Astrocyte (in vitro differentiated cells and primary cell): ENCODE measurements around the gene SYCE1L. TPM values are rescaled to one million over a fixed set of nuclear protein-coding genes. Genes with fewer than 3 reads are reported as not detected.

Experiments
- DNase-seq: peaks from one replicate; pipeline ENCODE4 v3.0.0-alpha.2; 2010; ENCODE audit warnings: low read depth
- FAIRE-seq: peaks from 2 replicates; lab custom pipeline; 2011; peaks lifted over from hg19 to GRCh38; lab: Jason Lieb, UNC
- H2AFZ ChIP-seq: 2 replicates; pipeline ENCODE4 v1.6.0; 2012; ENCODE audit warnings: low read depth, low read length, inconsistent platforms
- H3K27ac ChIP-seq: 2 replicates; pipeline ENCODE4 v1.5.1; 2011; ENCODE audit warnings: low read depth, low read length, inconsistent platforms
- H3K27me3 ChIP-seq: 2 replicates; pipeline ENCODE4 v1.6.0; 2011; ENCODE audit warnings: low read length, inconsistent platforms; ENCODE audit not compliant: insufficient read depth
- H3K36me3 ChIP-seq: 2 replicates; pipeline ENCODE4 v1.5.1; 2011; ENCODE audit warnings: low read length, inconsistent platforms; ENCODE audit not compliant: insufficient read depth
- H3K4me1 ChIP-seq: 2 replicates; pipeline ENCODE4 v1.5.1; 2011; ENCODE audit warnings: low read length, inconsistent platforms; ENCODE audit not compliant: insufficient read depth
- H3K4me2 ChIP-seq: 2 replicates; pipeline ENCODE4 v1.6.0; 2012; ENCODE audit warnings: low read length, inconsistent platforms
- H3K4me3 ChIP-seq: 2 replicates; pipeline ENCODE4 v1.5.1; 2011; ENCODE audit warnings: low read depth, mild to moderate bottlenecking, low read length, inconsistent platforms; ENCODE audit not compliant: insufficient read depth
- H3K79me2 ChIP-seq: 2 replicates; pipeline ENCODE4 v1.6.0; 2012; ENCODE audit warnings: mild to moderate bottlenecking, low read length, inconsistent platforms; ENCODE audit not compliant: insufficient read depth
- H3K9ac ChIP-seq: 2 replicates; pipeline ENCODE4 v1.6.0; 2012; ENCODE audit warnings: mild to moderate bottlenecking, low read length, inconsistent platforms
- H3K9me3 ChIP-seq: 2 replicates; pipeline ENCODE4 v1.5.1; 2012; ENCODE audit warnings: low read depth, mild to moderate bottlenecking, low read length, inconsistent platforms; ENCODE audit not compliant: insufficient read depth
- H4K20me1 ChIP-seq: 2 replicates; pipeline ENCODE4 v1.6.0; 2012; ENCODE audit warnings: low read length, inconsistent platforms; ENCODE audit not compliant: insufficient read depth
- H3K27ac Mint-ChIP-seq: one replicate; pipeline ENCODE4 v1.8.0; 2021; ENCODE audit warnings: mild to moderate bottlenecking, mixed read lengths; ENCODE audit not compliant: unreplicated experiment
- H3K27me3 Mint-ChIP-seq: one replicate; pipeline ENCODE4 v1.8.0; 2021; ENCODE audit warnings: low read depth, mixed read lengths; ENCODE audit not compliant: unreplicated experiment
- H3K36me3 Mint-ChIP-seq: one replicate; pipeline ENCODE4 v1.8.0; 2021; ENCODE audit warnings: low read depth, mixed read lengths; ENCODE audit not compliant: unreplicated experiment
- H3K4me1 Mint-ChIP-seq: one replicate; pipeline ENCODE4 v1.8.0; 2021; ENCODE audit warnings: low read depth, mixed read lengths; ENCODE audit not compliant: unreplicated experiment
- H3K4me3 Mint-ChIP-seq: one replicate; pipeline ENCODE4 v1.8.0; 2021; ENCODE audit warnings: mild to moderate bottlenecking, moderate library complexity, mixed read lengths; ENCODE audit not compliant: unreplicated experiment
- H3K9me3 Mint-ChIP-seq: one replicate; pipeline ENCODE4 v1.8.0; 2021; ENCODE audit warnings: mild to moderate bottlenecking, mixed read lengths; ENCODE audit not compliant: unreplicated experiment
- CTCF ChIP-seq: IDR thresholded peaks from 2 replicates; pipeline ENCODE4 v1.5.1; 2011; ENCODE audit warnings: low read depth, mild to moderate bottlenecking, inconsistent platforms, low read length, moderate library complexity; ENCODE audit not compliant: insufficient read depth
- EZH2 ChIP-seq: IDR thresholded peaks from 2 replicates; pipeline ENCODE4 v1.6.1; 2012; ENCODE audit warnings: mild to moderate bottlenecking, low read length, inconsistent platforms; ENCODE audit not compliant: insufficient read depth
- total RNA-seq: library from RNA; stranded (reverse); gene quantifications from 2 replicates; pipeline ENCODE4 v1.2.1, GENCODE V29; 2021

SYCE1L gene
- total RNA-seq, 1 donor from 2014 or later, result 5.2 TPM

- Histone ChIP-seq H3K9me3 (no peaks in the 10 kb centered on the region), H3K27ac (no peak overlapping the region), H3K27me3 (no peaks in the 10 kb centered on the region), H3K9ac (no peak overlapping the region), H3K4me2 (no peak overlapping the region), H3K4me1 (no peaks in the 10 kb centered on the region), H3K4me3 (no peak overlapping the region), H3K36me3 (no peaks in the 10 kb centered on the region), H4K20me1 (no peaks in the 10 kb centered on the region), H3K79me2 (no peaks in the 10 kb centered on the region), H2AFZ (no peak overlapping the region)
- no peak overlapping the region for H3K27ac Mint-ChIP-seq
- DNase-seq (no peak), FAIRE-seq (no peak)
- no peaks in the 10 kb centered on the region for H3K9me3 Mint-ChIP-seq
- no peak for TF ChIP-seq CTCF
- TF ChIP-seq EZH2, result no peak
- peaks cover 3% of the 10 kb centered on the region for H3K4me1 Mint-ChIP-seq
- H3K27me3 Mint-ChIP-seq, result no peaks in the 10 kb centered on the region
- no peaks in the 10 kb centered on the region for H3K36me3 Mint-ChIP-seq
- H3K4me3 Mint-ChIP-seq, result no peak overlapping the region
These were observed 22.3 kb downstream of the SYCE1L start for GRCh38 chr16:77221482-77221881.

- DNase-seq, result no peak
- no peaks in the 10 kb centered on the region for H3K79me2 ChIP-seq
- no peak for TF ChIP-seq EZH2
- TF ChIP-seq CTCF, result no peak
- H3K4me1 Mint-ChIP-seq, result peaks cover 4% of the 10 kb centered on the region
- no peaks in the 10 kb centered on the region for H3K36me3 Mint-ChIP-seq
- H3K9me3 ChIP-seq, result no peaks in the 10 kb centered on the region
- no peak overlapping the region for H2AFZ ChIP-seq
- no peaks in the 10 kb centered on the region for H3K9me3 Mint-ChIP-seq
- H3K4me3 Mint-ChIP-seq, result no peak overlapping the region
- no peak overlapping the region for H3K27ac Mint-ChIP-seq
- H3K36me3 ChIP-seq, result no peaks in the 10 kb centered on the region
- H3K4me2 ChIP-seq, result no peak overlapping the region
- no peaks in the 10 kb centered on the region for H4K20me1 ChIP-seq
- FAIRE-seq, result no peak
- H3K4me1 ChIP-seq, result no peaks in the 10 kb centered on the region
- no peak overlapping the region for H3K4me3 ChIP-seq
- H3K27me3 Mint-ChIP-seq, result no peaks in the 10 kb centered on the region
- no peak overlapping the region for H3K27ac ChIP-seq
- no peak overlapping the region for H3K9ac ChIP-seq
- no peaks in the 10 kb centered on the region for H3K27me3 ChIP-seq
These were observed 24.0 kb downstream of the SYCE1L start for GRCh38 chr16:77223184-77223583.

GRCh38 chr16:77225182-77225581, 26.0 kb downstream of the SYCE1L start:
- H3K9ac ChIP-seq, result no peak overlapping the region
- H3K4me3 ChIP-seq, result no peak overlapping the region
- H3K79me2 ChIP-seq, result no peaks in the 10 kb centered on the region
- Mint-ChIP-seq H3K27ac (no peak overlapping the region), H3K4me3 (no peak overlapping the region), H3K27me3 (no peaks in the 10 kb centered on the region), H3K9me3 (no peaks in the 10 kb centered on the region), H3K36me3 (no peaks in the 10 kb centered on the region), H3K4me1 (peaks cover 4% of the 10 kb centered on the region)
- no peak overlapping the region for H3K4me2 ChIP-seq
- no peaks in the 10 kb centered on the region for H3K36me3 ChIP-seq
- no peaks in the 10 kb centered on the region for H3K9me3 ChIP-seq
- H3K27ac ChIP-seq, result no peak overlapping the region
- no peaks in the 10 kb centered on the region for H3K27me3 ChIP-seq
- no peaks in the 10 kb centered on the region for H3K4me1 ChIP-seq
- no peak for TF ChIP-seq EZH2
- TF ChIP-seq CTCF, result no peak
- H4K20me1 ChIP-seq, result no peaks in the 10 kb centered on the region
- FAIRE-seq (no peak), DNase-seq (no peak)
- H2AFZ ChIP-seq, result no peak overlapping the region
